Measurements from ENCODE around the gene METTL1.
"Not testable (repeated sequence)": the region's sequence is repeated elsewhere in the genome, so short reads cannot be mapped to it uniquely, and the experiment has no call there.

The METTL1 gene

DNA sequence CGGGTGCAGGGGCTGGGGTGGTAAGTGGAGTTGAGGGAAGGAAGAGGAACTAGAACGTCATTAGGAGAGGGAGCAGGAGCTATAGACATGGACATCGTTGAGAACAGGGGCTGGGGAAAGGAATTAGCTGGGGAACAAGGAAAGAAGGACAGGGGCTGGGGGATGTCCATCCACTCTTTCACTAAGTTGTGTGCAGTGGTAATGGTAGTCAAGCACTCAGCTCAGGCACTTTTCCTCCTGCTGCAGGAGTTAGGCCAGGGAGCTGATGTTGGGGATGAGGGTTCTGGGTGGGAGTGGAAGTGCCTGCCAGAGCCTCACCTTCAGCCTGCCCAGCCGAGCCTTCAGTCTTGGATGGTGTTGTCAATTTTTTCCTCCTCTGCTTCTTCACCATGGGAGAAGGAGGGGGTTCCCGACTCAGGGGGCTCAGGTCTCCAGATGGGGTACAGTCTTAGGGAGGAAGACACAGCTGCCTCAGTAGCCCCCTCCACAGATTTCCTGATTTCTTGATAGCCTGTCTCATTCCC is 42.5 kb downstream of the METTL1 start:
- no peak overlapping the region for H3K4me3 ChIP-seq
- in situ Hi-C loops (cut with MboI; ENCODE audit: low sequenced_read_pairs), result no loop called here
- DNase-seq (ENCODE audit: low spot score in 2 of 2), result no peak
- no peaks in the 10 kb centered on the region for H3K36me3 ChIP-seq (replicated peaks)
- H3K9me3 ChIP-seq, result no peaks in the 10 kb centered on the region
- H3K27me3 ChIP-seq (ENCODE audit: low read depth), result no peaks in the 10 kb centered on the region; the same call in 1 of the 2 replicates
- H3K4me1 ChIP-seq, result no peaks in the 10 kb centered on the region

- no peaks in the 10 kb centered on the region; the same call in 1 of the 2 replicates for H3K27me3 ChIP-seq (ENCODE audit: low read depth)
- no peak overlapping the region for H3K4me3 ChIP-seq
- in situ Hi-C loops (cut with MboI; ENCODE audit: low sequenced_read_pairs), result no loop called here
Observed at GRCh38 chr12:57727758-57728395, 44.0 kb downstream of the METTL1 start.

GRCh38 chr12:57726884-57727757 is 44.8 kb downstream of the METTL1 start:
- Histone ChIP-seq H3K9me3 (no peaks in the 10 kb centered on the region), H3K27me3 (ENCODE audit: low read depth) (no peaks in the 10 kb centered on the region; the same call in 1 of the 2 replicates), H3K4me3 (no peak overlapping the region), H3K36me3 (replicated peaks) (no peaks in the 10 kb centered on the region), H3K4me1 (no peaks in the 10 kb centered on the region)
- in situ Hi-C loops (cut with MboI; ENCODE audit: low sequenced_read_pairs), result no loop called here
- DNase-seq (ENCODE audit: low spot score in 2 of 2), result no peak

More at GRCh38 chr12:57727758-57728395, 44.0 kb downstream of the METTL1 start:
- Histone ChIP-seq H3K36me3 (replicated peaks) (no peaks in the 10 kb centered on the region), H3K9me3 (no peaks in the 10 kb centered on the region), H3K4me1 (no peaks in the 10 kb centered on the region)
- DNase-seq (ENCODE audit: low spot score in 2 of 2), result no peak

DNA sequence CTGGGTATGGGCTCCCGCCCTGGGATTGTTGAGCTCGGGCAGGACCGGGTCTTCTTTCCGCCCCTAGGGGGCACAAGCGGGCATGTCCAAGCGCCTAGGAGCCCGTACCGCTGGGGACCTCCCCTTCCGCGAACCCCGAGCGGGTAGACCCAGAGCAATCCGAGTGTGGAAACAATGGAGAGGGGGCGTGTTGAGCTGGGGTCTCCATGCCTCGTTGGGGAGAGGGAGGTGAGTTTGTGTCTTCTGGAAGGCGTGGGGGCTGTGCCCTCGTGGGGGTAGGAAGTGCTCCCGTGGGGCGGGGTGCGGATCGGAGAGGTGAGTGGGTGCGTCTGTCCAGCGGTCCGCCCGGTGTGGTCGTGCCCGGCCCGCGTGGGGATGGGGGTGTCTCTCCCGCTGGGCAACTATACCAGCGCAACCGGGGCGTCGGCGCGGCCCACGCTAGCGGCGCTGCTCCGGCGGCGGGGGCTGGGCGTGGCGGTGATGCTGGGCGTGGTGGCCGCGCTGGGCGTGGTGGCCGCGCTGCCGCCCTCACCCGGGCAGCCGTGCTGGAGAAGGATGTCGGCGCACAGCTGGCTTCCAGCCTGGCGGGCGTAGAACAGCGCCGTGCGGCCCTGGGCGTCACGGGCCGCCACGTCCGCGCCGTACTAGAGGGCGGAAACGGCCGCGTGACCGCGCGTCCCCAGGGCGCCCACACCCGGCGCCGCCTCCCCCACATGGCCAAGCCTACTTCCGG is 45.6 kb downstream of the METTL1 start:
- H3K4me1 ChIP-seq, result no peaks in the 10 kb centered on the region
- no peaks in the 10 kb centered on the region for H3K36me3 ChIP-seq (replicated peaks)
- in situ Hi-C loops (cut with MboI; ENCODE audit: low sequenced_read_pairs), result no loop called here
- no peaks in the 10 kb centered on the region for H3K9me3 ChIP-seq
- no peaks in the 10 kb centered on the region for H3K27me3 ChIP-seq (ENCODE audit: low read depth)
- DNase-seq (ENCODE audit: low spot score in 2 of 2), result no peak
- H3K4me3 ChIP-seq, result no peak overlapping the region

DNA sequence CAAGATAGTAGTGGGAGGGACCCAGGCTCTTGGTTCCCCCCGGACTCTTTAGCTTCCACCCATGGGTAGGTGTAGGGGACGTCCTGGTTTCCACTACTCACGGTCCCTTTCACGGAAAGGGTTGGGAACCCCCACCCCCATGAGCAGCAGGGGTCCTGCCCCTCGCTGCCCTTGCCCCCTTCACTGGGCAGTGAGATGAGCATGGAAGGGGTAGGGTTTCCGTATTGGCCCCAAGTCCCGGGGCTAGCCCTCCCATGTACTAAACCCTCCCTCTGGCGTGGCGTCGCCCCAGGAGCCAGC is 46.1 kb downstream of the METTL1 start:
- Histone ChIP-seq H3K4me1 (no peaks in the 10 kb centered on the region), H3K36me3 (replicated peaks) (no peaks in the 10 kb centered on the region), H3K4me3 (no peak overlapping the region), H3K27me3 (ENCODE audit: low read depth) (no peaks in the 10 kb centered on the region), H3K9me3 (no peaks in the 10 kb centered on the region)
- DNase-seq (ENCODE audit: low spot score in 2 of 2), result no peak
- in situ Hi-C loops (cut with MboI; ENCODE audit: low sequenced_read_pairs), result no loop called here

DNA sequence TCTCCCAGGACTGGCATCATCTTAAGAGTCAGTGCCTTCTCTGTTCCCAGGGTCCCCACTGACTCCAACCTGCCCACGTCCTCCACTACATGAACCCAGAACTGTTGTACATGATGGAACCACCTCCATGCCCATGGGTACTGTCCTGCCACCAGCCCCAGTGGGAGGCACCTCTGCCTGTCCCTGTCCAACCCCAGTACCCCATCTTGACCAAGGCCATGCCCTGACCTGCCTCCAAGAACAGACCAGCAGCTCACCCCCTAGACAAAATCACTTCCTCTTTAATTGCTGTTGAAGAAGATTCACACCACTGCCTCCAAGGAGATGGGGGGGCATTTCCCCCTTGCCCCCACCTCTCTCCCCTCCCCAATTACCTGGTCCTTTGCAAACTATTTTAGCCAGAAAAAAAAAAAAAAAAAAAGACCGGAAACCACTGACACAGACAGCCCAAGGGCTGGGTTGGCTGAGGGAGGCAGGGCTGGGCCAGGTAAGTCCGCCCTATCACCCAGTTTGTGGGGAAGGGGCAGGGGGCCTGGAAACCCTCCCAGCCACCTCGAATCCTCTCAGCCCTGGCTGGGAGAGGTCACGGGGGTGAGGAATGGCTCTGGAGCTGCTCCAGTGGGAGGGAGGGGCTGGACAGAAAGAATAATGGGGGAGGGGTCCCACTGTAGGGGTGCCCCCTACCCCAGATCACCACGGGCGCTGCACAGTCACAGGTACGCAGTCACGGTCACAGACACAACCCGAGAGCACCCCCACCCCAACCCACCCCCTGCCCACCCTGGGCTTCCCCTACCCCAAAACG is 46.8 kb downstream of the METTL1 start:
- no peaks in the 10 kb centered on the region for H3K36me3 ChIP-seq (replicated peaks)

DNA sequence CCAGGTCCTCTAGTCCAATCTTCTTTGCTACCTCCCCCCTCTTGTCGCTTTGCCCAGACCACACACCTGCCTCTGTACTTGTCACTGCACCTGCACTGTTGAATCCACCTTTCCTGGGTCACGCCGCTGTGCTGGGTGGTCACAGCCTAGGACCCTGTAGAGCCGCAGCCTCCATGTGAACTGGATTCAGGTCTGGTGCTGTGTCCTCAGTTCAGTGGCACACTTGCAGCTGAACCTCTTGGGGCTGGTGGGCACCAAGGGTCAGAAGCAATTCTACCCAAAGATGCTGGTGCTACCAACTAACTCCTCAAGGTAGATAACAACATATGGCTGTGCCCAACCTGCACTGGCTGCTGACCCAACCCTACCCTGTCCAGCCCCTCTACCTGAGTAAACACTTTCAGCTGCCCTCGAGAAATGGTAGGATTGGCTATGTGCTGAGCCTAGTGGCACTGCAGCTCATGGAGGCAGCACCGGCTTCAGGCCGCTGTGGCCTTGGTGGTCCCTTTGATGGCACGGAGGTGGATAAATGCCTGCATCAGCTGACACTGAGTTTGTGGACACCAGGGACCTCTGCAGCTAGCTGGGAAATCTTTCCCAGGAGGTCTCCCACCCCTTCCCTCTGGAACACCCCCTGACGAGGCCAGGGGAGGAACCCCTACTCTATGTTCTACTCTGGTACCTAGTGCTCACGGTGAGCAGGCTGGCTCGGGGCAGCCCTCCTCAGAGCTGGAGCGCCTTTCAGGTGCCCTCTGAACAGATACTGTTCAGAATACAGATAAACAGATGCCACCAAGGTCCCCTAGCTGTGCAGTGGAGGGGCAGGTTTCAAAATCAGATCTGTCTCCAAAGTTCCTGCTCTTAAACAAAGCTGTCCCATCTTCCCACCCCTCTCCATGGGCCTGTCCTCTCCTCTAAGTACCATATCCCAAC is 47.6 kb downstream of the METTL1 start:
- Histone ChIP-seq H3K4me1 (no peaks in the 10 kb centered on the region), H3K9me3 (no peaks in the 10 kb centered on the region), H3K36me3 (replicated peaks) (peaks cover under 1% of the 10 kb centered on the region; the same call in 1 of the 2 replicates), H3K27me3 (ENCODE audit: low read depth) (no peaks in the 10 kb centered on the region), H3K4me3 (no peak overlapping the region)
- in situ Hi-C loops (cut with MboI; ENCODE audit: low sequenced_read_pairs), result no loop called here
- DNase-seq (ENCODE audit: low spot score in 2 of 2), result no peak

More for the DNA sequence above, 46.8 kb downstream of the METTL1 start:
- DNase-seq (ENCODE audit: low spot score in 2 of 2), result no peak
- in situ Hi-C loops (cut with MboI; ENCODE audit: low sequenced_read_pairs), result no loop called here
- H3K4me3 ChIP-seq, result no peak overlapping the region
- no peaks in the 10 kb centered on the region for H3K4me1 ChIP-seq
- H3K9me3 ChIP-seq, result no peaks in the 10 kb centered on the region
- H3K27me3 ChIP-seq (ENCODE audit: low read depth), result no peaks in the 10 kb centered on the region

DNA sequence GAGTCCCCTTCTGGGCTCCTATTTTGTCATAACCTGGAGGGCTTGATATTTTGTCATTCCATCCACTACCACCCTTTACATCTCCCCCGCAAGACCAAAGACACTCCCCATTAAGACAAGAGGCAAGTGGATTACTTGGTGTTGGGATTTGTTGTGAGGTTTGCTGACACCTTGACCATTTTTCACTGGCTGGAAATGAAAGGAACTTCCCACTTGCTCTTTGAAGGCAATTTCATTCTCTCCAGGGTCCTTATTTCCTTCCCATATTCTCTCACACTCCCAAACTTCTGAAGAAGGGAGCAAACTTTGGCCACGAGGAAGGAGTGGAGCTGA is 48.3 kb downstream of the METTL1 start:
- in situ Hi-C loops (cut with MboI; ENCODE audit: low sequenced_read_pairs), result no loop called here
- H3K27me3 ChIP-seq (ENCODE audit: low read depth), result no peaks in the 10 kb centered on the region

GRCh38 chr12:57722716-57723629 is 48.9 kb downstream of the METTL1 start:
- Histone ChIP-seq H3K27me3 (ENCODE audit: low read depth) (no peaks in the 10 kb centered on the region), H3K4me3 (no peak overlapping the region), H3K9me3 (no peaks in the 10 kb centered on the region), H3K4me1 (no peaks in the 10 kb centered on the region), H3K36me3 (replicated peaks) (peaks cover 11% of the 10 kb centered on the region)
- in situ Hi-C loops (cut with MboI; ENCODE audit: low sequenced_read_pairs), result no loop called here
- DNase-seq (ENCODE audit: low spot score in 2 of 2), result no peak

More for the DNA sequence above, 48.3 kb downstream of the METTL1 start:
- Histone ChIP-seq H3K36me3 (replicated peaks) (peaks cover 5% of the 10 kb centered on the region), H3K4me1 (no peaks in the 10 kb centered on the region), H3K9me3 (no peaks in the 10 kb centered on the region), H3K4me3 (no peak overlapping the region)
- no peak for DNase-seq (ENCODE audit: low spot score in 2 of 2)

DNA sequence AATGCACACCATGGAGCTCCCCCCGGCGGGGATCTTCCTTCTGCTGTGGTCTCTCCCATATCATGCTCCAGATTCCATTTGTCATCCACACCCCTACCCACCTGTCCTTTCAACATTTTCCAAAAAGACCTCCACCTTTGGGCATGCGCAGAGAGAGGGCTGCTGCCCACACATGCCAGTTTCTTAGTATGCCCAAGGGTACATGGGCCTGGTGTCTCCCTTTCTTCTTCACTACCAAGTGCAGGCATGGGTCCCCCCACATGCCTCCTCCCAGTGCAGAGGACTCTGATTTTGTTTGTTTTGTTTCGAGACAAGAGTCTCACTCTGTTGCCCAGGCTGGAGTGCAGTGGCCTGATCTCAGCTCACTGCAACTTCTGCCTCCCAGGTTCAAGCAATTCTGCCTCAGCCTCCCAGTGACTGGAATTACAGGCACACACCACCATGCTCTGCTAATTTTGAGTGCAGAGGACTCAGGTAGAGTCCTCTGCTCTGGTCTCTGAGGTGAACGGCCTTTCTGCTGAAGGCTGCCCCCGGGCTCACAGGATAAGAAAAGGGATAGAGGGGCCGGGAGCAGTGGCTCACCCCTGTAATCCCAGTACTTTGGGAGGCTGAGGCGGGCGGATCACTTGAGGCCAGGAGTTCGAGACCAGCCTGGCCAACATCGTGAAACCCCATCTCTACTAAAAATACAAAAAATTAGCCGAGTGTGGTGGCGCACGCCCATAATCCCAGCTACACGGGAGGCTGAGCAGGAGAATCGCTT is 49.9 kb downstream of the METTL1 start:
- DNase-seq (ENCODE audit: low spot score in 2 of 2); H3K4me1 ChIP-seq; H3K27me3 ChIP-seq (ENCODE audit: low read depth); H3K4me3 ChIP-seq; in situ Hi-C loops (cut with MboI; ENCODE audit: low sequenced_read_pairs); H3K9me3 ChIP-seq: not testable (repeated sequence)
- peaks cover 13% of the 10 kb centered on the region for H3K36me3 ChIP-seq (replicated peaks)

All from HAP-1 (cell line).